HG02588 (cell line): ENCODE data around the gene TRIM47.
"Not testable (repeated sequence)": the region's sequence is repeated elsewhere in the genome, so short reads cannot be mapped to it uniquely, and the experiment has no call there.

Experiments used
- ATAC-seq: cut with Tn5 transposase; IDR thresholded peaks from one replicate; pipeline ENCODE4 v1.9.1; 2021; ENCODE audit warnings: mild to moderate bottlenecking, moderate library complexity; ENCODE audit not compliant: unreplicated experiment

TRIM47 gene

DNA sequence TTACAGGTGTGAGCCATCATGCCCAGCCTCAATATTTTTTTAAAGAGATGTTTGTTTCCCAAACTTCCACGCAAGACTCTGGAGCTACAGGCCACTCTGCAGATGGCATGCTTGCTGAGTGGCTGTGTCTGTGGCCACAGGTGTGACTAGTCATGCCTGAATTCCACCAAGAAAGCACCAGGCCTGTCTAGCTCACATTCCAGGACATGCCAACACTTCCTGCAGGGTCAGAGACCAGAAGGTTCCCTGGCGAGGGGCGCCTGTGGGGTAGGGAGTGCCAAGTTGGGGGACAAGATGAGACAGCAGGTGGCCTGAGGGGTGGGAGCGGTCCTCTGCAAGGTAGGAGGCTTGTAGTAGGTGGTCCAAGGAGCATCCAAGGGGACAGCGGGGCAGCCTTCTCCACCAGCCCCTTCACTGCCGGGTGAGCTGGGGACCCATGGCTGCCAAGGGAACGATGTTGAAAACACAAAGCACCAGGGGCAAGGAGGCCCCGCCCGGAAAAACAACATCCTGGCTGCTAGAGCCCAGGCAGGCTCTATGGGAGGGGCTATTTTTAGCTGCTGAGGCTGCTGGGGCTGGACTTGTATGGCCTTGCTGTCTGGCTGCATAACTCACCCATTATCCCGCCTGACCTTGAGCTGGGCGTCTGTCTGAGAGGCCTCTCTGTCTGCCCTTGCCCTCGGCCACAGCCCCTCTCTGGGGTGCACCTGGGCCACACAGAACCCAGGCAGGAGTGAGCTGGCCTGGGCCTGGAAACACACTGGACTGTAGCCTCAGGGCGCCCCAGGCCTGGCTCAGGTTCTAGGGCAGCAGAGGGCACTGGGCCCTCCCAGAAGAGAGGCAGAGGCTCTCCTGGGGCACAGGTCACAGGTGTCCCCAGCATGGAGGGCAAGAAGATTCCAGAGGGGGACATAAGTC, 5.7 kb downstream of the TRIM47 start:
- no peak for ATAC-seq

GRCh38 chr17:75870228-75870627, 8.2 kb downstream of the TRIM47 start:
- not testable (repeated sequence) for ATAC-seq

DNA sequence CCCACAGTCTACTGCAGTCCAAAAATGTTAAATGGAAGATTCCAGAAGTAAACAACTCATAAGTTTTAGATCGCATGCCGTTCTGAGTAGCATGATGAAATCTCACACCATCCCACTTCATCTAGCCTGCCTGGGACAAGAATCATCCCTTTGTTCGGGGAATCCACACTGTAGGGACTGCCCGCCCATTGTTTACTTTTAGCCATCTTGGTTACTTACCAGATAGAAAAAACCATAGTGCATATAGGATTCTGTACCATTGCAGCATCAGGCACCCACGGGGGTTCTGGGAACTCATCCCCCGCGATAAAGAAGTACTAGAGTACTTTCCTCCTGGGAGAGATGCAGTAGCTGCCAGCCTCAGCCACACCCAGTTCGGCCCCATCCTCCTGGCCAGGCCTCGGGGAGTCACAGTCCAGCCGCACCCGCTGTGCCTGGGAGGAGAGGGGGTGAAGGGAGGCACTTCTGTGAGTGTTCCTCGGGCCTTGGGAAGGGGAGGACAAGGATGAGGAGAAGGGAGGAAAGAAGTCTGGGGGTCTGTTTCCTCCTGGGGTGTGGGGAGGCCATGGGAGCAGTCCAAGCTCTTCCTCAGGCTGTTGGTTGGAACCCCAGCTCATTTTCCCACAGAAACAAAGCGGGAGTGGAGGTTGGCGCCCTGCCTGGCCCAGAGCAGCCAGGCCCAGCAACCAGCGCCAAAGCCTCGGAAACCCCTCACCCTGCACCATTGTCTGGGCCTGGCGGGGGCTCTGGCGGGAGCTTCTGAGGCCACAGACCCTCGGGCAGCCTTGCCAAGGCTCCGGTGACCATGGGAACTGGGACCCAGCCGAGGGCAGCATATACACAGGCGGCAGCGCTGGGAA, 8.9 kb downstream of the TRIM47 start:
- ATAC-seq, result no peak

DNA sequence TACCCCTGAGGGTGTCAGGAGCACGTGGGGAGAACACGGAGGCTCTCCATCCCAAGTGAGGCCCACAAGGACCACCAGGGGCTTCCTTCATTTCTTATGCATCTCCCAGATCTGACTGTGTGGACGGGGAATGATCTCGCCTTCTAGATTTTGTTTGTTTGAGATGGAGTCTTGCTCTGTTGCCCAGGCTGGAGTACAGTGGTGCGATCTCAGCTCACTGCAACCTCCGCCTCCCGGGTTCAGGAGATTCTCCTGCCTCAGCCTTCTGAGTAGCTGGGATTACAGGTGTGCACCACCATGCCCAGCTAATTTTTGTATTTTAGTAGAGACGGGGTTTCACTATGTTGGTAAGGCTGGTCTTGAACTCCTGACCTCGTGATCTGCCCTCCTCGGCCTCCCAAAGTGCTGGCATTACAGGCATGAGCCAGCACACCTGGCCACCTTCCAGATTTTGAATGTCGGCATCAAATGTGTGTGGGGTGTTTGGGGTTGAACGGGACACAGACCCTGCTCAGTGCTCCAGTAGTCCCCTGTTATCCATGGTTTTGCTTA, 9.6 kb downstream of the TRIM47 start:
- ATAC-seq, result not testable (repeated sequence)

GRCh38 chr17:75865404-75866188, 12.8 kb downstream of the TRIM47 start:
- ATAC-seq, result not testable (repeated sequence)

GRCh38 chr17:75864887-75865286, 13.5 kb downstream of the TRIM47 start:
- ATAC-seq, result not testable (repeated sequence)

DNA sequence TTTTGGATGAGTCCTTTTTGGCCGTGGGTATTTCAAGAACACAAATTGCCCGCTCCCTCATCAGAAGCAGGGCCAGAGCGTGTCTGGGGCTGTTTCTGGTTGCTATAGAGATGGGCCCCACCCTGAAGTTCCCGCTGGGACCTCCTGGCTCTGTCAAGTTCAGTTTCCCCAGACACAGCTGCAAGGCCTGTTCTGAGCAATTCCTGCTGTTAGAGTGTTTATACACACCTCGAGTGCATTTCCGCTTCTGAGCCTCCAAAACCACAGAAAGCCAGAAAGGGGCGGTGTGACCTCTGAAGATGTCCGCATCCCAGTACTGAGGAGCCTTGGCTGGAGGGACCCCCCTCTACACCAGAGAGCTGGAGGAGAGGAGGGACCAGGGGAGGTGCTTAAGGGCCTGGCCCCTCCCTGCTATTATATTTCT, 13.9 kb downstream of the TRIM47 start:
- peak; percentile 87 for ATAC-seq

GRCh38 chr17:75861927-75862317, 16.5 kb downstream of the TRIM47 start:
- ATAC-seq, result no peak

GRCh38 chr17:75859358-75859757, 19.0 kb downstream of the TRIM47 start:
- ATAC-seq, result not testable (repeated sequence)

DNA sequence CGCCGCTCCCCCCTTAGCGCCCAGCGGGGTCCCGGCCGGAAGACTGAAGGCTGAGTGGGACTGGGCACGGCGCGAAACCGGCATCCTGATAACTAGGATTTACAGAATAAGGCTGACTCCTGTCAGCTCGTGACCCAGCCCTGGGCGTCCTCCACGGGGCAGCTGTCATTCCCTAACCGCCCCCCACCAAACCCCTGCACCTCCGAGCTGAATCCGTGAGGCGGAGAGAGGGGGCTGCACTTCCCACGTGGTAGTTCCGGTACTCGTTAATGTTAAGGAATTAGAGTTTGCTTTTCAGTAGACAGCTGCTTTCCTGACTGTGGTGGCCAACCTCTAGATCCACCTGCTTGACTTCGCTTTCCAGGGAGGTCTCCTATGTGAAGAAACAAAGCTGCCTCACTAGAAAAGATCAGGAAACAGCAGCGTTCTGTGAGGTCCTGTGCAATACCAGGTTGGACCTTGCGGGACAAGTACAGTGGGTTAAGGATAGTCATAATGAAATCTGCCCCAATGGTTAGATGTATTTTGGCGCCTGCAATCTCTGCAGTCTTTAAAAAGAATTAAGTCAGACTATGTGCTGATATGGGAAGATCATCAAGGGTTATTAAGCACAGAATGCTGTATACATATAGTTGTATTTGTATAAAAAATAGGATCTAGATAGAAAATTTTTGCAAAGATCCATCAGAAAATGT, 22.2 kb downstream of the TRIM47 start:
- no peak for ATAC-seq

GRCh38 chr17:75855310-75856061, 22.9 kb downstream of the TRIM47 start, which contains the start of gene WBP2:
WBP2 (minus strand) TSS chr17:75855335; CDS start chr17:75855297, 38 bp downstream.
- peak; percentile 85 for ATAC-seq

GRCh38 chr17:75854881-75855309, 23.5 kb downstream of the TRIM47 start:
- no peak for ATAC-seq

DNA sequence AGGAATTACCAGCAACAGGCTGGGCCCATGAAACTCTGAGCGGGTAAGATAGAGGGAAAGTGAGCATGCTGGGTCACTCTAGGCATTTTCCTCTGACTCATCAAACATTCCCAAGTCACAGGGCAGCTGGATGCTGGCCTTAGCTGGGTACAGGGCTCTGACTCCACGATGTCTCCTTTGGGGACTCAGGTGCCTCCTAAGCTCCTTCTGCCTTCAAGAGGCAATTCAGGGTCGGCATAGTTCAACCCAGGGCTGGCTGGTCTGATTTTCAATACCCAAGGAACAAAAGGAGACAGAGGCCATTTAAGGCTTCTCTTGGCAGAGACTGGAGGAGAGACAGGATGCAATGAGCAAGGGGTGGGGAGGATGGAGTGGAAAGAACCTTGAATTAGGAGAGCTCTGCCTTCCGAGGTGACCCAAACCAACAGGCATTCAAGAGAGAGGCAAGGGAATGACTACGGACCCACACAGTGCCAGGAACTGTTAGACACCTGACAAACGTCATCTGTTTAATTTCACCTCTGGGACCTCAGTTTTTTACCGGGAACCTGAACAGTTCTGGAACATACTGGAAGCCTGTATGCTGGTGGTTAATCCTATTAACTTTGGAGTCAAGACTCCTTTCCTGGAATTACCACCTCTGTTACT, 24.2 kb downstream of the TRIM47 start:
- no peak for ATAC-seq

- no peak for ATAC-seq
Observed at GRCh38 chr17:75853433-75853832, 24.9 kb downstream of the TRIM47 start.

DNA sequence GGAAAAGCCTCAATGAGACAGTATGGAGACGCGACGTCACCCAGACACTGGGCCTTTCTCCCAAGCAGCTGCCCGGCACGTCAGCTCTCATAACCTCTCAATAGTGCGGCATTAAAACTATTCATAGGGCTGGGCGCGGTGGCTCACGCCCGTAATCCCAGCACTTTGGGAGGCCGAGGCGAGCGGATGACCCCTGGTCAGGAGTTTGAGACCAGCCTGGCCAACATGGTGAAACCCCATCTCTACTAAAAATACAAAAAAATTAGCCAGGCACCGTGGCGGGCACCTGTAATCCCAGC, 26.7 kb downstream of the TRIM47 start:
- not testable (repeated sequence) for ATAC-seq

- ATAC-seq, result no peak
Observed at GRCh38 chr17:75850928-75851692, 27.3 kb downstream of the TRIM47 start.

- no peak for ATAC-seq
Observed at GRCh38 chr17:75849724-75850123, 28.7 kb downstream of the TRIM47 start.

DNA sequence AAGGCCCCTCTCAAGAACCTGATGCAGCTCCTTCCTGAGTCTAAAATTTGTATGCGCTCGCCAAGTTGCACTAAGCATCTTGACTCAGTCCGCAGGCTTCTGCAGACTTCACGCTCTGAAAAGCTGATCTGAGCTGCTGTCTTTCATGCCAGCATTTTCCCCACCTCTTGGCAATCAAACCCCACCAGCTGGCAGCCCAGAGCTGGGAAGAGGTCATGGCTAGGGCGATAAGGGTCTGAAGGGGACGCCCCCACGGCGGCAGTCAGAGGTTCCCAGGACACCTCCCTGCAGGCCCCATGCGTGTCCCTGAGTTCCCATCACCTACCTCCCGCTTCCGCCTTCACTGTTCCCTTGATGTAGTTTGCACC, 29.1 kb downstream of the TRIM47 start:
- no peak for ATAC-seq
